Pancreas (tissue), 10 donors: Measurements from ENCODE around the gene TIAM1. TPM values are rescaled to one million over a fixed set of nuclear protein-coding genes. Genes with fewer than 3 reads are reported as not detected.

Experiments
- ATAC-seq, 4 donors: fragments of 200-7000 bp; cut with Tn5 transposase; one replicate each; pipeline versions ENCODE4 v1.8.0 to v1.9.1; 2020; ENCODE audit warnings: mild to moderate bottlenecking in 4 of 4, moderate library complexity in 4 of 4
- DNase-seq, 6 donors: peaks; one replicate each; pipeline ENCODE4 v3.0.0-alpha.2; 2020
- FAIRE-seq: peaks from 2 replicates; lab custom pipeline; 2012; peaks lifted over from hg19 to GRCh38; lab: Jason Lieb, UNC
- H3K27ac ChIP-seq, 4 donors: fragments of 200-600 bp; sonication (generic); 1 replicate in 3 of 4; 2 replicates in 1 of 4; pipeline versions ENCODE4 v1.5.0 to v1.8.0; 2020
- H3K27me3 ChIP-seq, 4 donors: fragments of 200-600 bp; one replicate each; pipeline ENCODE4 v1.8.0; 2021
- H3K36me3 ChIP-seq, 3 donors: fragments of 200-600 bp; sonication (generic) in 1 of 3; one replicate each; pipeline versions ENCODE4 v1.5.0 to v1.8.0; 2020 to 2021
- H3K4me1 ChIP-seq, 3 donors: fragments of 200-600 bp; one replicate each; pipeline ENCODE4 v1.8.0; 2021
- H3K4me3 ChIP-seq, 4 donors: fragments of 200-600 bp; sonication (generic) in 2 of 4; one replicate each; pipeline versions ENCODE4 v1.5.0 to v1.8.0; 2020 to 2021
- H3K9me3 ChIP-seq, 4 donors: fragments of 200-600 bp; one replicate each; pipeline ENCODE4 v1.8.0; 2021
- CTCF ChIP-seq, 4 donors: fragments of 200-600 bp; sonication (generic) in 3 of 4; IDR thresholded peaks; one replicate each; pipeline versions ENCODE4 v1.5.0 to v1.8.0; 2021; ENCODE audit warnings: antibody characterized with exemption in 4 of 4
- WGBS, 2 donors: extraction: QIAGEN DNeasy Blood & Tissue Kit; methylation state at CpG; one replicate each; pipeline ENCODE4 v1.1.7; 2013; 5-methylcytosine and 5-hydroxymethylcytosine counted together
- intact Hi-C, 3 donors: fragments of 100-400 bp; cut with DNase I; formaldehyde crosslinking; loops; one replicate each; pipeline versions ENCODE4 v1.11.1 to v1.14.2; 2022
- polyA plus RNA-seq, 2 donors: library from polyadenylated mRNA; stranded (reverse); fragments of 200-250 nt; gene quantifications; one replicate each; pipeline ENCODE4 v1.2.3, GENCODE V29; 2013
- total RNA-seq, 6 donors: library from RNA; stranded (reverse); fragmentation: NEBNext Ultra II Directional in 4 of 6; extraction: Animal tissue kit (Norgen Biotek cat#: 25700) in 4 of 6; gene quantifications; one replicate each; pipeline versions ENCODE4 v1.2.1 to v1.2.4, GENCODE V29; 2021 to 2023
- donor health status: healthy with polysubstance abuse.
- donor health status: DM: no; HTN: no; CAD: no; lungs with moderate emphysema.
- donor health status: DM: no; HTN: no; CAD: no.
- donor health status: control.
- donor health status: control.
- donor health status: Bipolar disorder and iron deficiency.
- donor health status: DM: yes; HTN: yes; CAD: no.
- donor health status: DM: no; HTN: no; CAD: no.
- donor health status: DM: no; HTN: no; CAD: no.
- donor health status: DM: yes; HTN: yes; CAD: no.

The TIAM1 gene
- total and polyA plus RNA-seq, 8 donors, result 1.7 to 7.7 (median 4.0) TPM

- intact Hi-C loops, result no loop called here
- FAIRE-seq (no peak), DNase-seq (no peak), ATAC-seq (no peak)
- no peak overlapping the region for H3K4me3 ChIP-seq
- no peaks in the 10 kb centered on the region for H3K36me3 ChIP-seq
- no peaks in the 10 kb centered on the region for H3K27me3 ChIP-seq
- no peaks in the 10 kb centered on the region for H3K9me3 ChIP-seq
- H3K27ac ChIP-seq, result no peak overlapping the region
- 55 to 56% methylated on average over 5 of the region's 5 CpGs for WGBS, 2 donors
- no peaks in the 10 kb centered on the region for H3K4me1 ChIP-seq
- TF ChIP-seq CTCF (IDR thresholded peaks at IDR 0.05), result no peak
These were observed 7.4 kb upstream of the TIAM1 start for GRCh38 chr21:31351438-31351837.

GRCh38 chr21:31349208-31349607 lies 5.1 kb upstream of the TIAM1 start:
- no peak for ATAC-seq
- no peak for FAIRE-seq
- Histone ChIP-seq H3K27me3 (no peaks in the 10 kb centered on the region), H3K36me3 (no peaks in the 10 kb centered on the region), H3K4me1 (no peaks in the 10 kb centered on the region), H3K27ac (no peak overlapping the region), H3K9me3 (no peaks in the 10 kb centered on the region), H3K4me3 (no peak overlapping the region)
- intact Hi-C loops, result no loop called here
- no peak for DNase-seq
- WGBS, 2 donors, result 49 to 55% methylated on average over 4 of the region's 4 CpGs
- TF ChIP-seq CTCF (IDR thresholded peaks at IDR 0.05), result no peak

DNA sequence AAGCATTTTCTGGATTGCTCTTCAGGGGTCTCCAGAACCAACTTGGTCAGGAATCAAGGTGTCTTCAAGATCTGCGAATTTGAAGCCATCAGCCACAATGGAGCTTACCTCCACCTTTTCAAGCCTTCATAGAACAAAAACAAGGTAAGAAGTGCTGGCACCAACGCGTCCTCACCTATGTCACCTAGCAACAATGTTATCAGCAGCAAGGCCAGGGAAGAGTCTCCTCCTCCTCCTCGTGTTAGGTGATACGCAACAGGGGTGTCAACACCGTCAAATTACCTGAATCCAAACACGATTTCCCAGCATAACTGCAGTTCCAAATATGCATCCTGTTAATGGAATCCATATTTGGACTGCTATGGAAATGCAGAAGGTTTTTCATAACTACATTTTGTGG lies 4.1 kb upstream of the TIAM1 start:
- WGBS, 2 donors, result 45 to 53% methylated on average over 7 of the region's 7 CpGs
- Histone ChIP-seq H3K4me1 (no peaks in the 10 kb centered on the region), H3K27ac (no peak overlapping the region), H3K9me3 (no peaks in the 10 kb centered on the region), H3K4me3 (no peak overlapping the region), H3K36me3 (no peaks in the 10 kb centered on the region), H3K27me3 (no peaks in the 10 kb centered on the region)
- no peak for ATAC-seq
- no peak for TF ChIP-seq CTCF (IDR thresholded peaks at IDR 0.05)
- no peak for FAIRE-seq
- DNase-seq, result no peak
- intact Hi-C loops, result no loop called here

- 16 to 27% methylated on average over 15 of the region's 15 CpGs for WGBS, 2 donors
- ATAC-seq, result peak in 1 of 4 donors; percentile 42
- Histone ChIP-seq H3K4me3 (no peak overlapping the region), H3K36me3 (no peaks in the 10 kb centered on the region), H3K27me3 (peaks cover 0 to 2% (median 0%) of the 10 kb centered on the region in 4 donors), H3K27ac (no peak overlapping the region), H3K9me3 (no peaks in the 10 kb centered on the region), H3K4me1 (no peaks in the 10 kb centered on the region)
- DNase-seq, result no peak
- intact Hi-C loops, result no loop called here
- peak in 2 of 4 donors; percentile 14 to 21 for TF ChIP-seq CTCF (IDR thresholded peaks at IDR 0.05)
- no peak for FAIRE-seq
These were observed 3.5 kb upstream of the TIAM1 start for GRCh38 chr21:31347435-31348032.

- no peaks in the 10 kb centered on the region for H3K36me3 ChIP-seq
- H3K4me1 ChIP-seq, result no peaks in the 10 kb centered on the region
- TF ChIP-seq CTCF (IDR thresholded peaks at IDR 0.05), result no peak
- 56 to 71% methylated on average over 14 of the region's 14 CpGs for WGBS, 2 donors
- H3K4me3 ChIP-seq, result no peak overlapping the region
- peaks cover 0 to 10% (median 0%) of the 10 kb centered on the region in 4 donors for H3K27me3 ChIP-seq
- H3K9me3 ChIP-seq, result no peaks in the 10 kb centered on the region
- no peak overlapping the region for H3K27ac ChIP-seq
- FAIRE-seq (no peak), DNase-seq (no peak), ATAC-seq (no peak)
- intact Hi-C loops, result no loop called here
These were observed 2.3 kb upstream of the TIAM1 start for GRCh38 chr21:31346256-31346821.
